ENCODE results near the gene CHRM4.

Gene CHRM4

GRCh38 chr11:46391578-46392420 is at the start of gene CHRM4:
TSS of gene CHRM4 (minus strand) at chr11:46391776. CDS start at chr11:46386557, 5,219 bp downstream.
- DNase-seq (ENCODE audit: low read depth in 1 of 2, low spot score in 1 of 2): no peak

- no peak for DNase-seq (ENCODE audit: low read depth in 1 of 2, low spot score in 1 of 2)
Measured at GRCh38 chr11:46438211-46438610, 46.6 kb upstream of the CHRM4 start.

- DNase-seq (ENCODE audit: low read depth in 1 of 2, low spot score in 1 of 2): no peak
Measured at GRCh38 chr11:46437122-46437689, 45.6 kb upstream of the CHRM4 start.

GRCh38 chr11:46436113-46436512 is 44.5 kb upstream of the CHRM4 start:
- DNase-seq (ENCODE audit: low read depth in 1 of 2, low spot score in 1 of 2): no peak

GRCh38 chr11:46435679-46436078 is 44.1 kb upstream of the CHRM4 start:
- DNase-seq (ENCODE audit: low read depth in 1 of 2, low spot score in 1 of 2): no peak

GRCh38 chr11:46431211-46431610 is 39.6 kb upstream of the CHRM4 start:
- no peak for DNase-seq (ENCODE audit: low read depth in 1 of 2, low spot score in 1 of 2)

- no peak for DNase-seq (ENCODE audit: low read depth in 1 of 2, low spot score in 1 of 2)
Measured at GRCh38 chr11:46429717-46430116, 38.1 kb upstream of the CHRM4 start.

GRCh38 chr11:46427364-46427763 is 35.8 kb upstream of the CHRM4 start:
- no peak for DNase-seq (ENCODE audit: low read depth in 1 of 2, low spot score in 1 of 2)

- DNase-seq (ENCODE audit: low read depth in 1 of 2, low spot score in 1 of 2): no peak
Measured at GRCh38 chr11:46426233-46426991, 34.8 kb upstream of the CHRM4 start.

GRCh38 chr11:46422588-46422987 is 31.0 kb upstream of the CHRM4 start:
- DNase-seq (ENCODE audit: low read depth in 1 of 2, low spot score in 1 of 2): no peak

GRCh38 chr11:46421257-46421880 is 29.8 kb upstream of the CHRM4 start:
- no peak for DNase-seq (ENCODE audit: low read depth in 1 of 2, low spot score in 1 of 2)

GRCh38 chr11:46420513-46420912 is 28.9 kb upstream of the CHRM4 start:
- no peak for DNase-seq (ENCODE audit: low read depth in 1 of 2, low spot score in 1 of 2)

- DNase-seq (ENCODE audit: low read depth in 1 of 2, low spot score in 1 of 2): no peak
Measured at GRCh38 chr11:46418751-46419150, 27.2 kb upstream of the CHRM4 start.

- DNase-seq (ENCODE audit: low read depth in 1 of 2, low spot score in 1 of 2): no peak
Measured at GRCh38 chr11:46417711-46418110, 26.1 kb upstream of the CHRM4 start.

- no peak for DNase-seq (ENCODE audit: low read depth in 1 of 2, low spot score in 1 of 2)
Measured at GRCh38 chr11:46414879-46415278, 23.3 kb upstream of the CHRM4 start.

- no peak for DNase-seq (ENCODE audit: low read depth in 1 of 2, low spot score in 1 of 2)
Measured at GRCh38 chr11:46414466-46414796, 22.9 kb upstream of the CHRM4 start.

- no peak for DNase-seq (ENCODE audit: low read depth in 1 of 2, low spot score in 1 of 2)
Measured at GRCh38 chr11:46413760-46414465, 22.3 kb upstream of the CHRM4 start.

GRCh38 chr11:46410021-46410420 is 18.4 kb upstream of the CHRM4 start:
- DNase-seq (ENCODE audit: low read depth in 1 of 2, low spot score in 1 of 2): no peak

- no peak for DNase-seq (ENCODE audit: low read depth in 1 of 2, low spot score in 1 of 2)
Measured at GRCh38 chr11:46408407-46408986, 16.9 kb upstream of the CHRM4 start.

GRCh38 chr11:46407635-46408034 is 16.1 kb upstream of the CHRM4 start:
- no peak for DNase-seq (ENCODE audit: low read depth in 1 of 2, low spot score in 1 of 2)

Measured in activated CD4-positive, alpha-beta T cell treated with anti-CD3 and anti-CD28 coated beads, Interleukin-2, amount 50 U/mL, for 24 hours (primary cell).